Measurements from ENCODE around the gene PABPN1L.

DNA sequence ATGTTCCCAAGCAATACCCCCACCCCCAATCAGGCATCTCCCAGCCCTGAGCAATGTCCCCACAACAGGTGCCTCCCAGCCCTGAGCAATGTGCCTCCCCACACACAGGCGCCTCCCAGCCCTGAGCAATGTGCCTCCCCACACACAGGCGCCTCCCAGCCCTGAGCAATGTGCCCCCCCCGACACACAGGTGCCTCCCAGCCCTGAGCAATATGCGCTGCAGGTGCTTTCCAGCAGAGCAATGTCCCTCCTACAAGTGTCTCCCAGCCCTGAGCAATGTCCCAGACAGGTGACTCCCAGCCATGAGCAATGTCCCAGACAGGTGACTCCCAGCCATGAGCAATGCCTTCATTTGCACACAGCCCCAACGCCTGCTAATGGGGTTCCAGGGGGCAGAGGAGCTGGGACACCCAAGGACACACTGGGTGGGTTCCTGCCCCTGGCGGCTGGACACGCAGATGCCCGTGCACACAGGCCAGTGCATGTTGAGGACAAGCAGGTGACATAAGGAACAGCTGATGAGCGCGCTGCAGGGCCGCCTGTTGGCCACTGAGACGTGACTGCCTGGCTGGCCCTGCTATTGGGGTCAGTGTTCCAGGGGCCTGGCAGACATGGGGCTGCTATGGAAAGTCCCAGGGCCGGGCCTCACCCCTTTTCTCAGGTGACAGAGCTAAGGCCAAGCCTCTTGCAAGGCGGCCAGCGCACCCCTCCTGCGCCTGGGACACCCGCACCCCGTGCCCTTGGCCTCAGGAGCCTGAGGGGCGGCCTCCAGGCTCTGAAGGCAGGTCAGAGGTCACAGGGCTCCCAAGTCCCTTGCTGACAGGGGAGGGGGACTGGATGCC is 26.9 kb upstream of the PABPN1L start:
- TF ChIP-seq CTCF (IDR thresholded peaks at IDR 0.05; ENCODE audit: insufficient read depth, low read depth, low read length) (no peak), EZH2 (IDR thresholded peaks at IDR 0.05; ENCODE audit: insufficient read depth, low read length) (no peak)

Measured in astrocyte (in vitro differentiated cells and primary cell).